Cardiac muscle cell (in vitro differentiated cells and primary cell): ENCODE results near the gene GDPD5. TPM values are rescaled to one million over a fixed set of nuclear protein-coding genes. Genes with fewer than 3 reads are reported as not detected.

Experiments
- DNase-seq, 2 donors: peaks; one replicate each; pipeline versions ENCODE4 v3.0.0 to v3.0.0-alpha.2; 2010 to 2017; ENCODE audit warnings: low read depth in 1 of 2, low spot score in 1 of 2
- H3K27ac ChIP-seq: fragments of 200-600 bp; sonication (generic); 2 replicates; pipeline ENCODE4 v1.5.1; 2016
- H3K27me3 ChIP-seq: fragments of 200-600 bp; sonication (generic); 2 replicates; pipeline ENCODE4 v1.6.0; 2016; ENCODE audit warnings: control low read depth
- H3K36me3 ChIP-seq: fragments of 200-600 bp; sonication (generic); 2 replicates; pipeline ENCODE4 v1.5.1; 2016; ENCODE audit warnings: control low read depth
- H3K4me1 ChIP-seq: fragments of 200-600 bp; sonication (generic); 2 replicates; pipeline ENCODE4 v1.8.1; 2017; ENCODE audit warnings: low read depth, mild to moderate bottlenecking, mixed run types
- H3K4me3 ChIP-seq: fragments of 200-600 bp; sonication (generic); 2 replicates; pipeline ENCODE4 v1.5.1; 2016; ENCODE audit warnings: mild to moderate bottlenecking
- H3K9me3 ChIP-seq: fragments of 200-600 bp; sonication (generic); 2 replicates; pipeline ENCODE4 v1.5.1; 2017; ENCODE audit warnings: low read depth, mild to moderate bottlenecking, control low read depth
- CTCF ChIP-seq: IDR thresholded peaks from 2 replicates; pipeline ENCODE4 v1.5.1; 2012; ENCODE audit warnings: low read depth, mild to moderate bottlenecking, low read length
- polyA plus RNA-seq: library from polyadenylated mRNA; unstranded; fragments of >200 nt; fragmentation: Nextera tagmentation; extraction: Ambion mirVana; gene quantifications from 2 replicates; pipeline ENCODE4 v1.2.1, GENCODE V29; 2016
- total RNA-seq: library from RNA; depleted of rRNA; stranded (reverse); fragments of >200 nt; gene quantifications from 2 replicates; pipeline ENCODE4 v1.2.3, GENCODE V29; 2016

GDPD5 gene
- total and polyA plus RNA-seq, 2 experiments from 2014 or later: 6.6 to 19.4 TPM

GRCh38 chr11:75450236-75450635 lies 75.5 kb downstream of the GDPD5 start:
- H3K4me1 ChIP-seq: no peaks in the 10 kb centered on the region
- H3K27ac ChIP-seq: no peak overlapping the region
- H3K4me3 ChIP-seq: no peak overlapping the region
- H3K36me3 ChIP-seq: no peaks in the 10 kb centered on the region
- TF ChIP-seq CTCF: no peak
- peaks cover 11% of the 10 kb centered on the region for H3K27me3 ChIP-seq
- H3K9me3 ChIP-seq: no peaks in the 10 kb centered on the region
- no peak for DNase-seq

- no peaks in the 10 kb centered on the region for H3K36me3 ChIP-seq
- no peak overlapping the region for H3K27ac ChIP-seq
- DNase-seq: no peak
- H3K9me3 ChIP-seq: no peaks in the 10 kb centered on the region
- H3K27me3 ChIP-seq: peaks cover 11% of the 10 kb centered on the region
- no peak overlapping the region for H3K4me3 ChIP-seq
- TF ChIP-seq CTCF: no peak
- H3K4me1 ChIP-seq: no peaks in the 10 kb centered on the region
Observed at GRCh38 chr11:75449776-75450175, 76.0 kb downstream of the GDPD5 start.

- peaks cover 11% of the 10 kb centered on the region for H3K27me3 ChIP-seq
- no peak for DNase-seq
- H3K4me1 ChIP-seq: no peaks in the 10 kb centered on the region
- no peak overlapping the region for H3K27ac ChIP-seq
- H3K36me3 ChIP-seq: no peaks in the 10 kb centered on the region
- no peak for TF ChIP-seq CTCF
- no peaks in the 10 kb centered on the region for H3K9me3 ChIP-seq
- no peak overlapping the region for H3K4me3 ChIP-seq
Observed at GRCh38 chr11:75449271-75449670, 76.5 kb downstream of the GDPD5 start.

- Histone ChIP-seq H3K4me1 (no peaks in the 10 kb centered on the region), H3K36me3 (no peaks in the 10 kb centered on the region), H3K4me3 (no peak overlapping the region), H3K9me3 (no peaks in the 10 kb centered on the region), H3K27ac (no peak overlapping the region), H3K27me3 (peaks cover 11% of the 10 kb centered on the region)
- TF ChIP-seq CTCF: no peak
- no peak for DNase-seq
Observed at GRCh38 chr11:75447415-75447814, 78.3 kb downstream of the GDPD5 start.

GRCh38 chr11:75445315-75445953 lies 80.3 kb downstream of the GDPD5 start:
- Histone ChIP-seq H3K9me3 (no peaks in the 10 kb centered on the region), H3K4me3 (no peak overlapping the region), H3K27ac (no peak overlapping the region), H3K27me3 (peaks cover under 1% of the 10 kb centered on the region), H3K36me3 (no peaks in the 10 kb centered on the region), H3K4me1 (no peaks in the 10 kb centered on the region)
- peak; percentile 95 for TF ChIP-seq CTCF
- peak; percentile 56 to 74 for DNase-seq

GRCh38 chr11:75443043-75443442 lies 82.7 kb downstream of the GDPD5 start:
- TF ChIP-seq CTCF: no peak

More at GRCh38 chr11:75443043-75443442, 82.7 kb downstream of the GDPD5 start:
- Histone ChIP-seq H3K4me1 (no peaks in the 10 kb centered on the region), H3K27ac (no peak overlapping the region), H3K9me3 (no peaks in the 10 kb centered on the region), H3K4me3 (no peak overlapping the region), H3K27me3 (no peaks in the 10 kb centered on the region), H3K36me3 (no peaks in the 10 kb centered on the region)
- DNase-seq: no peak
